Common myeloid progenitor, CD34-positive (primary cell): ENCODE results near the gene NOL4L.

Source experiments
- CTCF ChIA-PET: fragments of 350-600 bp; sonication (Branson Sonifier 250); formaldehyde crosslinking; loops from one replicate; lab custom pipeline; 2021; ENCODE audit warnings: antibody characterized with exemption; lab: Charles Lee
- POLR2A ChIA-PET: fragments of 350-600 bp; sonication (Branson Sonifier 250); formaldehyde crosslinking; loops from one replicate; lab custom pipeline; 2021; ENCODE audit warnings: antibody characterized with exemption; lab: Charles Lee
- DNase-seq, 3 donors: peaks; one replicate each; pipeline versions ENCODE4 v3.0.0 to v3.0.0-alpha.2; 2013
- H3K27ac ChIP-seq, 2 experiments: 1 replicate in 1 of 2; 2 replicates in 1 of 2; pipeline ENCODE4 v1.7.0; 2013; ENCODE audit warnings: inconsistent platforms in 2 of 2, low read length in 2 of 2, mild to moderate bottlenecking in 2 of 2, low read depth in 1 of 2, moderate library complexity in 1 of 2; ENCODE audit not compliant: severe bottlenecking in 2 of 2, insufficient read depth in 1 of 2, poor library complexity in 1 of 2
- H3K27me3 ChIP-seq, 5 experiments: replicated peaks in 2 of 5; 1 replicate in 3 of 5; 2 replicates in 2 of 5; pipeline versions ENCODE4 v1.6.1 to v1.7.0; 2013; ENCODE audit warnings: low read length in 4 of 5, mild to moderate bottlenecking in 2 of 5, moderate library complexity in 2 of 5, inconsistent platforms in 1 of 5; ENCODE audit not compliant: insufficient read depth in 5 of 5, control insufficient read depth in 4 of 5
- H3K36me3 ChIP-seq, 4 experiments: 1 replicate in 2 of 4; 2 replicates in 2 of 4; pipeline versions ENCODE4 v1.6.1 to v1.7.0; 2013; ENCODE audit warnings: low read length in 3 of 4, control low read depth in 1 of 4, mild to moderate bottlenecking in 1 of 4; ENCODE audit not compliant: control insufficient read depth in 4 of 4, insufficient read depth in 4 of 4
- H3K4me1 ChIP-seq, 4 experiments: 1 replicate in 3 of 4; 2 replicates in 1 of 4; pipeline versions ENCODE4 v1.6.1 to v1.7.1; 2013; ENCODE audit warnings: low read length in 3 of 4, mild to moderate bottlenecking in 3 of 4, control low read depth in 1 of 4, inconsistent platforms in 1 of 4, moderate library complexity in 1 of 4; ENCODE audit not compliant: control insufficient read depth in 4 of 4, insufficient read depth in 4 of 4; ENCODE audit errors: control extremely low read depth in 1 of 4
- H3K4me3 ChIP-seq, 7 experiments: 1 replicate in 4 of 7; 2 replicates in 3 of 7; pipeline versions ENCODE4 v1.5.1 to v1.7.0; 2013; ENCODE audit warnings: mild to moderate bottlenecking in 7 of 7, low read length in 6 of 7, moderate library complexity in 6 of 7, inconsistent platforms in 2 of 7, low read depth in 2 of 7, control low read depth in 1 of 7; ENCODE audit not compliant: insufficient read depth in 4 of 7, control insufficient read depth in 1 of 7; ENCODE audit errors: extremely low read depth in 1 of 7
- H3K9me3 ChIP-seq, 5 experiments: 1 replicate in 4 of 5; 2 replicates in 1 of 5; pipeline versions ENCODE4 v1.6.1 to v1.7.1; 2013; ENCODE audit warnings: low read length in 4 of 5, mild to moderate bottlenecking in 2 of 5, inconsistent platforms in 1 of 5, low read depth in 1 of 5, moderate library complexity in 1 of 5; ENCODE audit not compliant: control insufficient read depth in 4 of 5, insufficient read depth in 2 of 5; ENCODE audit errors: control extremely low read depth in 1 of 5
- WGBS: methylation state at CpG from one replicate; pipeline ENCODE4 v1.1.5; 2013; ENCODE audit not compliant: insufficient coverage; 5-methylcytosine and 5-hydroxymethylcytosine counted together

The NOL4L gene

GRCh38 chr20:32574296-32575226 is 10.6 kb downstream of the NOL4L start:
- Histone ChIP-seq H3K27ac (peak overlapping the region in 1 of 2 experiments; percentile 56), H3K36me3 (no peaks in the 10 kb centered on the region), H3K9me3 (no peaks in the 10 kb centered on the region), H3K4me1 (peaks cover 0 to 92% (median 53%) of the 10 kb centered on the region in 4 experiments), H3K4me3 (peak overlapping the region in 2 of 7 experiments; percentile 2 to 28), H3K27me3 (no peaks in the 10 kb centered on the region)
- WGBS, result 12% methylated on average over 30 of the region's 34 CpGs
- DNase-seq, result peak; percentile 83 to 94 (median 94)
- ChIA-PET POLR2A (interaction anchor here (1.1 kb wide), 1 partner anchor 11 kb away, joined by 4 read pairs; the partner anchor contains the start of gene NOL4L), CTCF (interaction anchor here (1.2 to 3.7 kb wide), 7 partner anchors 9 to 78 kb away, joined by 3 to 24 read pairs (median 12); no protein-coding TSS in a partner anchor)

DNA sequence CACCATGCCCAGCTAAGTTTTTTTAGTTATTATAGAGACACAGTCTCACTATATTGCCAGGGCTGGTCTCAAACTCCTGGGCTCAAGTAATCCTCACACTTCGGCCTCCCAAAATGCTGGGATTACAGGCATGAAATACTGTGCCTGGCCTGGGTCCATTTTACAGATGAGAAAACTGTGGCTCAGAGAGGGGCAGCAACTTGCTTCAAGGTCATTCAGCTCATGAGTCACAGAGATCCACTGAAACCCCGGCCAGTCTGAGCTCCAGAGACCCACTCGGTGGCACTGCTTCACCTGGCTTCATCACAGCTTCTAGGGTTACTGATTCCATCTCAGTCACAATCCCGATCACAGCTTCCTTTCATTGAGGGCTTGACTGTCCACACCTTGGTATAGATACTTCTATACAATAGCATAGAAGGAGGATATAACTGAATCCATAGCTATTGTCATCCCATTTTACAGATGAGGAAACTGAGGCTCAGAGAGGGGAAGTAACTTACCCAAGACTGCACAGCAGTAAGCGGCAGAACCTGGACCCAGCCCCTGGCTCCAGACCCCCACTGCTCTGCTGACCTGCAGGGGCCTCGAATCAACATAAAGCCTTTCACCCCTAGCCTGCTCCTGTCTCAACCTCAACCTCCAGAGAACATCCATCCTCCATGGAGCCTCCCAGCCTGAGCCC is 11.8 kb downstream of the NOL4L start:
- Histone ChIP-seq H3K36me3 (no peaks in the 10 kb centered on the region), H3K9me3 (no peaks in the 10 kb centered on the region), H3K4me1 (peaks cover 0 to 91% (median 51%) of the 10 kb centered on the region in 4 experiments)

GRCh38 chr20:32572271-32572968 is 12.7 kb downstream of the NOL4L start:
- Histone ChIP-seq H3K36me3 (no peaks in the 10 kb centered on the region), H3K27ac (no peak overlapping the region), H3K4me1 (peaks cover 0 to 93% (median 55%) of the 10 kb centered on the region in 4 experiments), H3K27me3 (no peaks in the 10 kb centered on the region), H3K4me3 (no peak overlapping the region), H3K9me3 (no peaks in the 10 kb centered on the region)
- DNase-seq, result no peak
- 97% methylated on average over 15 of the region's 15 CpGs for WGBS
- ChIA-PET CTCF (interaction anchor here (0.9 to 3.7 kb wide), 6 partner anchors 15 to 70 kb away, joined by 3 to 24 read pairs (median 5); no protein-coding TSS in a partner anchor), POLR2A (interaction anchor here (1.0 kb wide), 1 partner anchor 34 kb away, joined by 3 read pairs; no protein-coding TSS in a partner anchor)

More for the DNA sequence above, 11.8 kb downstream of the NOL4L start:
- H3K27ac ChIP-seq, result no peak overlapping the region
- H3K27me3 ChIP-seq, result no peaks in the 10 kb centered on the region
- DNase-seq, result no peak
- ChIA-PET POLR2A (interaction anchor here (0.6 to 1.0 kb wide), 2 partner anchors 15 to 35 kb away, joined by 3 read pairs; no protein-coding TSS in a partner anchor), CTCF (interaction anchor here (0.9 to 3.7 kb wide), 10 partner anchors 8 to 205 kb away, joined by 3 to 24 read pairs (median 5); no protein-coding TSS in a partner anchor)
- WGBS, result 100% methylated on average over 4 of the region's 6 CpGs
- no peak overlapping the region for H3K4me3 ChIP-seq

- peaks cover 0 to 94% (median 62%) of the 10 kb centered on the region in 4 experiments for H3K4me1 ChIP-seq
- no peaks in the 10 kb centered on the region for H3K27me3 ChIP-seq
- no peaks in the 10 kb centered on the region for H3K36me3 ChIP-seq
- no peak for DNase-seq
- no peak overlapping the region for H3K4me3 ChIP-seq
- ChIA-PET CTCF (interaction anchor here (1.1 to 1.8 kb wide), 2 partner anchors 32 to 69 kb away, joined by 3 to 5 read pairs; no protein-coding TSS in a partner anchor), POLR2A (no interaction called here)
- no peaks in the 10 kb centered on the region for H3K9me3 ChIP-seq
- WGBS, result 51% methylated on average over 5 of the region's 9 CpGs
- peak overlapping the region in 1 of 2 experiments; percentile 32 for H3K27ac ChIP-seq
Measured at GRCh38 chr20:32571566-32571965, 13.6 kb downstream of the NOL4L start.

DNA sequence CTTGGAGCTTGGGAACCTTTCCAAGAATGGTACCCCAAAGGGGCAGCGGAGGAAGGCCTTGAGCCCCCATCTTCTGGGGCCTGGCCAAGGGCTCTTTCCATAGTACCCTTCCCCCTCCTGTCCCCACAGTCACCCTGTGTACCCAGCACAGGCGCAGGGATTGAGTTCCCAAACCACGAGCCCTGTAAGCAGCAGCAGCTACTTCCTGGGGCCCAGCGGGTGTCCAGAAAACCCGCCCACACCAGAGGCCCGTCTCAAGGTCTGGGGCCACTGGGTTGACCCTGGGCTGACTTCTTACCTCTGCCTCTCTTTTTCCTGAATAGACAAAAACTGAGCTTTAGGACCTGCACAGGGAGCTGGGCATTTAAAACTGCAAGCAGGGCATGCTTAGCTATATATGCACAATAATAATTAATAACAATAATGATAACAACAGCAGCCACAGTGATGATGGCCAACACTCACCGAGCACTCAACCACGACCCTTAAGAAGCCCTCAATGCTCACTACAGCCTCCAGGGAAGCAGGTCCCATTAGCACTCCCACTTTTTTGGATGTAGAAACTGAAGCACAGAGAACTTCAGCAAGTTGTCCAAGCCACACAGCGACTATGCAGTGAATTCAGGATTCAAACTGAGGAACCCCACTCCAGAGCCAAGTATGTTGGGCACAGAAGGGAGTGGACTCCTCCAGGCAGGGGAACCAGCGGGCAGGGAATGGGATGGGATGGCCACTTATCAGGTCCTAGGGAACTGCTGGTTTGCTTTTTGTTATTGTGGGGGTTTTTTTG is 14.5 kb downstream of the NOL4L start:
- Histone ChIP-seq H3K4me3 (no peak overlapping the region), H3K27ac (no peak overlapping the region), H3K9me3 (no peaks in the 10 kb centered on the region), H3K4me1 (peaks cover 0 to 94% (median 58%) of the 10 kb centered on the region in 4 experiments), H3K27me3 (no peaks in the 10 kb centered on the region), H3K36me3 (peaks cover 0 to 2% (median 0%) of the 10 kb centered on the region in 4 experiments)
- 57% methylated on average over 8 of the region's 10 CpGs for whole genome bisulfite sequencing
- POLR2A ChIA-PET, result no interaction called here
- DNase-seq, result no peak
- CTCF ChIA-PET, result interaction anchor here (1.0 to 2.2 kb wide), 4 partner anchors 10 to 29 kb away, joined by 3 to 17 read pairs (median 6); no protein-coding TSS in a partner anchor
